ENCODE measurements around the gene UBE2R2.

DNA sequence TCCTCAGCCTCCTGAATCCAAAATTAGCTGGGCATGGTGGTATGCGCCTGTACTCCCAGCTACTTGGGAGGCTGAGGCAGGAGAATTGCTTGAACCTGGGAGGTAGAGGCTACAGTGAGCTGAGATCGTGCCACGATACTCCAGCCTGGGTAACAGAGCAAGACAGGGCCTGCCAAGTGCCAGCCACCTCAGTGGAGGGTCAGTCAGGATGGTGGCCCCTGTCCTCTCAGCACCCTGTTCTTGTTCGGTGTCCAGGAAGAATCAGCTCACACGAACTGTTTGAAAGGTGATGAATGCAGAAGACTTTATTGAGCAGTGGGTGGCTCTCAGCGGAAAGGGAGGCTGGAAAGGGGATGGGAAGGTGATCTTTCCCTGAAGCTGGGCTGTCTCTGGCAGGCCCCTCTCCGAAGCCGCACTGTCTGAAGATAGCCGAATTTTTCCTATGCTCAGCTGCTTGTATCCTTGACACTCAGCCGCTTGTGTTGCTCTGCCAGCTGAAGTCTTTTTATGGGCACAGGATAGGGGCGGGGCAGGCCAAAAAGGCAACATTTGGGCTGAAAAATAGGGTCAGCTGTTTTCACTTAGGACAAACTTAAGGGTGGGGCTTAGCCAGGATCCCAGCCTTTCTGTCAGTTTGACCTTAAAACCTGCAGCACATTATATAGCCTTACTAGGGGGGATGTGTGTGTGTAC, 50.9 kb downstream of the UBE2R2 start:
- TF ChIP-seq, protein P1, sequence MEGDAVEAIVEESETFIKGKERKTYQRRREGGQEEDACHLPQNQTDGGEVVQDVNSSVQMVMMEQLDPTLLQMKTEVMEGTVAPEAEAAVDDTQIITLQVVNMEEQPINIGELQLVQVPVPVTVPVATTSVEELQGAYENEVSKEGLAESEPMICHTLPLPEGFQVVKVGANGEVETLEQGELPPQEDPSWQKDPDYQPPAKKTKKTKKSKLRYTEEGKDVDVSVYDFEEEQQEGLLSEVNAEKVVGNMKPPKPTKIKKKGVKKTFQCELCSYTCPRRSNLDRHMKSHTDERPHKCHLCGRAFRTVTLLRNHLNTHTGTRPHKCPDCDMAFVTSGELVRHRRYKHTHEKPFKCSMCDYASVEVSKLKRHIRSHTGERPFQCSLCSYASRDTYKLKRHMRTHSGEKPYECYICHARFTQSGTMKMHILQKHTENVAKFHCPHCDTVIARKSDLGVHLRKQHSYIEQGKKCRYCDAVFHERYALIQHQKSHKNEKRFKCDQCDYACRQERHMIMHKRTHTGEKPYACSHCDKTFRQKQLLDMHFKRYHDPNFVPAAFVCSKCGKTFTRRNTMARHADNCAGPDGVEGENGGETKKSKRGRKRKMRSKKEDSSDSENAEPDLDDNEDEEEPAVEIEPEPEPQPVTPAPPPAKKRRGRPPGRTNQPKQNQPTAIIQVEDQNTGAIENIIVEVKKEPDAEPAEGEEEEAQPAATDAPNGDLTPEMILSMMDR (conservative IDR thresholded peaks at IDR 0.05; ENCODE audit: low read length), result no peak
- no peak for TF ChIP-seq EZH2phosphoT487 (IDR thresholded peaks at IDR 0.05; ENCODE audit: borderline replicate concordance, low read depth, low read length)

Measured in OCI-LY7 (cell line).